WTC11 (cell line): ENCODE data around the gene WNT5A.

Source experiments
- MAX ChIP-seq: sonication (generic); formaldehyde crosslinking; IDR thresholded peaks from 2 replicates; pipeline ENCODE4 v1.8.0; 2022; ENCODE audit warnings: mild to moderate bottlenecking, missing genetic modification reagents
- RELA ChIP-seq: sonication (generic); formaldehyde crosslinking; IDR thresholded peaks from 2 replicates; pipeline ENCODE4 v1.8.1; 2022; ENCODE audit warnings: missing genetic modification reagents, mild to moderate bottlenecking, borderline replicate concordance
- ZNF232 ChIP-seq: sonication (generic); formaldehyde crosslinking; IDR thresholded peaks from 2 replicates; pipeline ENCODE4 v1.8.0; 2022; ENCODE audit warnings: mild to moderate bottlenecking, missing genetic modification reagents
- TF ChIP-seq, protein P1 (sequence below): fragments of 200-600 bp; IDR thresholded peaks from 2 replicates; pipeline ENCODE4 v1.8.0; 2022; ENCODE audit warnings: antibody characterized with exemption

GRCh38 chr3:55497250-55497649, 10.1 kb upstream of the WNT5A start:
- TF ChIP-seq, protein P1, sequence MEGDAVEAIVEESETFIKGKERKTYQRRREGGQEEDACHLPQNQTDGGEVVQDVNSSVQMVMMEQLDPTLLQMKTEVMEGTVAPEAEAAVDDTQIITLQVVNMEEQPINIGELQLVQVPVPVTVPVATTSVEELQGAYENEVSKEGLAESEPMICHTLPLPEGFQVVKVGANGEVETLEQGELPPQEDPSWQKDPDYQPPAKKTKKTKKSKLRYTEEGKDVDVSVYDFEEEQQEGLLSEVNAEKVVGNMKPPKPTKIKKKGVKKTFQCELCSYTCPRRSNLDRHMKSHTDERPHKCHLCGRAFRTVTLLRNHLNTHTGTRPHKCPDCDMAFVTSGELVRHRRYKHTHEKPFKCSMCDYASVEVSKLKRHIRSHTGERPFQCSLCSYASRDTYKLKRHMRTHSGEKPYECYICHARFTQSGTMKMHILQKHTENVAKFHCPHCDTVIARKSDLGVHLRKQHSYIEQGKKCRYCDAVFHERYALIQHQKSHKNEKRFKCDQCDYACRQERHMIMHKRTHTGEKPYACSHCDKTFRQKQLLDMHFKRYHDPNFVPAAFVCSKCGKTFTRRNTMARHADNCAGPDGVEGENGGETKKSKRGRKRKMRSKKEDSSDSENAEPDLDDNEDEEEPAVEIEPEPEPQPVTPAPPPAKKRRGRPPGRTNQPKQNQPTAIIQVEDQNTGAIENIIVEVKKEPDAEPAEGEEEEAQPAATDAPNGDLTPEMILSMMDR: no peak
- TF ChIP-seq ZNF232 (CRISPR knock-in tag): no peak
- no peak for TF ChIP-seq RELA (CRISPR knock-in tag)
- TF ChIP-seq MAX: no peak
